ENCODE data around the gene SLC2A5. TPM values are rescaled to one million over a fixed set of nuclear protein-coding genes. Genes with fewer than 3 reads are reported as not detected.

Gene SLC2A5
- total and polyA plus RNA-seq, 2 donors (not counting 3 experiments of a cell fraction or from before 2014, with no cell fraction given): not detected

DNA sequence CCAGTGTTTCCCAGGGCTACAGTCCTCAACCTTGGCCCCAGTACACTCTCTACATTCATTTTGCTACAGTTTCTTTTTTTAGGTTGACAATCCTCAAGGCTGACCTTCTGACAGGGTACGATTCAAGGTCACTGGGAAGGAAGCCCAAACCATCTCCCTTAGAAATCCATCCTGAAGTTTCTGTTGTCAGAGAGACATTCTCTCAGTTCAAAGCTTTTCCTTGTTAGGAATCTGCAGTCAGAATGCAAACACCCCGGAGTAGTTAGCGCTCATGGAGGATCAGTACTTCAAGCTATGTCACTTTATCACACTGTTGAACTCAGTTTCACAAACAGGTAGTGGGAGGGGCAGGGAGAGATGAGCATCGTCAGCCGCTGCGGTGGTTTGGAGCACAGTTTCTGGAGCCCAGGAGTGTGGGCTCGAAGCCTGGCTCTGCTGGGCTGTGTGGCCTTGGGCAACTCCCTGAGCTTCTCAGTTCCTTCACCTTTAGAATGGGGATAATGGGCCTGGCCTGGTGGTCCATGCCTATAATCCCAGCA lies 4.2 kb downstream of the SLC2A5 start:
- DNase-seq (ENCODE audit: low read depth, low spot score) (no peak), FAIRE-seq (no peak)
- Histone ChIP-seq H2AFZ (ENCODE audit: low read depth, low read length) (no peak overlapping the region), H3K9me1 (replicated peaks; ENCODE audit: control insufficient read depth, extremely low read depth, insufficient read depth, low read length) (no peaks in the 10 kb centered on the region), H4K20me1 (replicated peaks; ENCODE audit: control insufficient read depth, extremely low read depth, insufficient read depth, low read length) (no peaks in the 10 kb centered on the region), H3K36me3 (ENCODE audit: control insufficient read depth in 2 of 2, extremely low read depth in 1 of 2, insufficient read depth in 2 of 2, low read length in 2 of 2) (no peaks in the 10 kb centered on the region), H3K4me3 (replicated peaks in 1 of 3; ENCODE audit: insufficient read depth in 1 of 3, low read depth in 1 of 3, low read length in 3 of 3) (no peak overlapping the region), H3K27me3 (ENCODE audit: control insufficient read depth in 2 of 2, insufficient read depth in 2 of 2, low read length in 2 of 2) (no peaks in the 10 kb centered on the region), H3K4me2 (ENCODE audit: insufficient read depth, low read length) (no peak overlapping the region), H3K9me3 (replicated peaks; ENCODE audit: control insufficient read depth, insufficient read depth, low read length) (no peaks in the 10 kb centered on the region), H3K9ac (replicated peaks; ENCODE audit: extremely low read depth, insufficient read depth, low read length) (no peak overlapping the region), H3K79me2 (ENCODE audit: control insufficient read depth, insufficient read depth, low read length) (no peaks in the 10 kb centered on the region), H3K27ac (ENCODE audit: insufficient read depth, low read depth, low read length) (no peak overlapping the region), H3K4me1 (ENCODE audit: control insufficient read depth, extremely low read depth, insufficient read depth, low read length) (peaks cover 3% of the 10 kb centered on the region)
- BruUV-seq (replicated peaks): no TSS peak
- ChIA-PET CTCF (interaction anchor here (1.7 to 2.4 kb wide), 2 partner anchors 9 to 60 kb away, joined by 3 to 10 read pairs; no protein-coding TSS in a partner anchor), POLR2A (no interaction called here)
- dilution Hi-C loops (cut with MboI; ENCODE audit: extremely low pct_ligation_motif_present, low sequenced_read_pairs) (no loop called here), intact Hi-C loops (cut with micrococcal nuclease) (no loop called here)
- TF ChIP-seq POLR2A (IDR thresholded peaks at IDR 0.05; ENCODE audit: low read depth, low read length) (no peak), EZH2 (IDR thresholded peaks at IDR 0.05; ENCODE audit: borderline replicate concordance, low read depth, low read length, severe bottlenecking) (no peak), FOS (IDR thresholded peaks at IDR 0.05; ENCODE audit: borderline replicate concordance, insufficient read depth, low read length) (no peak), POLR2AphosphoS5 (IDR thresholded peaks at IDR 0.05; ENCODE audit: insufficient read depth, low read depth, low read length) (no peak), MYC (IDR thresholded peaks at IDR 0.05; ENCODE audit: low read depth, low read length) (no peak), GATA2 (IDR thresholded peaks at IDR 0.05; ENCODE audit: insufficient read depth, insufficient read length, low read depth, low read length) (no peak), JUN (IDR thresholded peaks at IDR 0.05; ENCODE audit: borderline replicate concordance, insufficient read depth, insufficient read length, low read depth) (no peak)
- TF ChIP-seq, protein P1, sequence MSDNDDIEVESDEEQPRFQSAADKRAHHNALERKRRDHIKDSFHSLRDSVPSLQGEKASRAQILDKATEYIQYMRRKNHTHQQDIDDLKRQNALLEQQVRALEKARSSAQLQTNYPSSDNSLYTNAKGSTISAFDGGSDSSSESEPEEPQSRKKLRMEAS (IDR thresholded peaks at IDR 0.05; ENCODE audit: insufficient read depth, insufficient read length): no peak
- TF ChIP-seq, protein P2, sequence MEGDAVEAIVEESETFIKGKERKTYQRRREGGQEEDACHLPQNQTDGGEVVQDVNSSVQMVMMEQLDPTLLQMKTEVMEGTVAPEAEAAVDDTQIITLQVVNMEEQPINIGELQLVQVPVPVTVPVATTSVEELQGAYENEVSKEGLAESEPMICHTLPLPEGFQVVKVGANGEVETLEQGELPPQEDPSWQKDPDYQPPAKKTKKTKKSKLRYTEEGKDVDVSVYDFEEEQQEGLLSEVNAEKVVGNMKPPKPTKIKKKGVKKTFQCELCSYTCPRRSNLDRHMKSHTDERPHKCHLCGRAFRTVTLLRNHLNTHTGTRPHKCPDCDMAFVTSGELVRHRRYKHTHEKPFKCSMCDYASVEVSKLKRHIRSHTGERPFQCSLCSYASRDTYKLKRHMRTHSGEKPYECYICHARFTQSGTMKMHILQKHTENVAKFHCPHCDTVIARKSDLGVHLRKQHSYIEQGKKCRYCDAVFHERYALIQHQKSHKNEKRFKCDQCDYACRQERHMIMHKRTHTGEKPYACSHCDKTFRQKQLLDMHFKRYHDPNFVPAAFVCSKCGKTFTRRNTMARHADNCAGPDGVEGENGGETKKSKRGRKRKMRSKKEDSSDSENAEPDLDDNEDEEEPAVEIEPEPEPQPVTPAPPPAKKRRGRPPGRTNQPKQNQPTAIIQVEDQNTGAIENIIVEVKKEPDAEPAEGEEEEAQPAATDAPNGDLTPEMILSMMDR (IDR thresholded peaks at IDR 0.05; ENCODE audit: extremely low read depth in 1 of 2, insufficient read depth in 1 of 2, low read depth in 1 of 2, low read length in 2 of 2): no peak

Data from endothelial cell of umbilical vein (primary cell).